Osteocyte (in vitro differentiated cells): ENCODE measurements around the gene OLFM2. TPM values are rescaled to one million over a fixed set of nuclear protein-coding genes. Genes with fewer than 3 reads are reported as not detected.

Source experiments
- DNase-seq: peaks from one replicate; pipeline ENCODE4 v3.0.0; 2021; ENCODE audit warnings: mixed read lengths; ENCODE audit not compliant: unreplicated experiment; ENCODE audit errors: extremely low spot score
- H3K27ac Mint-ChIP-seq: one replicate; pipeline ENCODE4 v1.8.0; 2021; ENCODE audit warnings: mild to moderate bottlenecking, mixed read lengths; ENCODE audit not compliant: unreplicated experiment
- H3K27me3 Mint-ChIP-seq: one replicate; pipeline ENCODE4 v1.8.0; 2021; ENCODE audit warnings: mixed read lengths; ENCODE audit not compliant: unreplicated experiment
- H3K36me3 Mint-ChIP-seq: one replicate; pipeline ENCODE4 v1.8.0; 2021; ENCODE audit warnings: mixed read lengths; ENCODE audit not compliant: unreplicated experiment
- H3K4me1 Mint-ChIP-seq: one replicate; pipeline ENCODE4 v1.8.0; 2021; ENCODE audit warnings: mixed read lengths; ENCODE audit not compliant: unreplicated experiment
- H3K4me3 Mint-ChIP-seq: one replicate; pipeline ENCODE4 v1.8.0; 2021; ENCODE audit warnings: mild to moderate bottlenecking, moderate library complexity, mixed read lengths; ENCODE audit not compliant: unreplicated experiment
- H3K9me3 Mint-ChIP-seq: one replicate; pipeline ENCODE4 v1.8.0; 2021; ENCODE audit warnings: mixed read lengths; ENCODE audit not compliant: unreplicated experiment
- CTCF ChIP-seq: fragments of 200-600 bp; sonication (generic); IDR thresholded peaks from 2 replicates; pipeline ENCODE4 v1.5.0; 2021; ENCODE audit warnings: antibody characterized with exemption, mild to moderate bottlenecking, moderate library complexity
- total RNA-seq: library from RNA; stranded (reverse); gene quantifications from 2 replicates; pipeline ENCODE4 v1.2.1, GENCODE V29; 2021

The OLFM2 gene
- total RNA-seq, 1 donor from 2014 or later = 208 TPM

GRCh38 chr19:9970481-9970880 is 34.2 kb upstream of the OLFM2 start:
- Mint-ChIP-seq H3K27ac (no peak overlapping the region), H3K4me3 (no peak overlapping the region), H3K27me3 (no peaks in the 10 kb centered on the region), H3K4me1 (peaks cover 5% of the 10 kb centered on the region), H3K36me3 (peaks cover 32% of the 10 kb centered on the region), H3K9me3 (no peaks in the 10 kb centered on the region)
- DNase-seq = no peak
- TF ChIP-seq CTCF = no peak

GRCh38 chr19:9969688-9969975 is 33.3 kb upstream of the OLFM2 start:
- no peaks in the 10 kb centered on the region for H3K27me3 Mint-ChIP-seq
- TF ChIP-seq CTCF = no peak
- peaks cover 5% of the 10 kb centered on the region for H3K4me1 Mint-ChIP-seq
- H3K36me3 Mint-ChIP-seq = peaks cover 32% of the 10 kb centered on the region
- no peaks in the 10 kb centered on the region for H3K9me3 Mint-ChIP-seq
- no peak overlapping the region for H3K27ac Mint-ChIP-seq
- no peak overlapping the region for H3K4me3 Mint-ChIP-seq
- no peak for DNase-seq

- Mint-ChIP-seq H3K27ac (no peak overlapping the region), H3K36me3 (peaks cover 32% of the 10 kb centered on the region), H3K4me3 (no peak overlapping the region), H3K9me3 (no peaks in the 10 kb centered on the region), H3K4me1 (peaks cover 5% of the 10 kb centered on the region), H3K27me3 (no peaks in the 10 kb centered on the region)
- no peak for TF ChIP-seq CTCF
- DNase-seq = no peak
Observed at GRCh38 chr19:9968820-9969687, 32.7 kb upstream of the OLFM2 start.

GRCh38 chr19:9967326-9967725 is 31.0 kb upstream of the OLFM2 start:
- Mint-ChIP-seq H3K4me1 (peaks cover 5% of the 10 kb centered on the region), H3K9me3 (no peaks in the 10 kb centered on the region), H3K27ac (no peak overlapping the region), H3K27me3 (no peaks in the 10 kb centered on the region), H3K36me3 (peaks cover 33% of the 10 kb centered on the region), H3K4me3 (no peak overlapping the region)
- no peak for DNase-seq
- no peak for TF ChIP-seq CTCF

- Mint-ChIP-seq H3K4me3 (no peak overlapping the region), H3K9me3 (no peaks in the 10 kb centered on the region), H3K4me1 (peaks cover 5% of the 10 kb centered on the region), H3K27me3 (no peaks in the 10 kb centered on the region), H3K36me3 (peaks cover 27% of the 10 kb centered on the region), H3K27ac (no peak overlapping the region)
- no peak for TF ChIP-seq CTCF
- no peak for DNase-seq
Observed at GRCh38 chr19:9966448-9966847, 30.1 kb upstream of the OLFM2 start.
